Right renal cortex interstitium (tissue), 3 donors: ENCODE data around the gene F7. TPM values are rescaled to one million over a fixed set of nuclear protein-coding genes. Genes with fewer than 3 reads are reported as not detected.
"Not testable (repeated sequence)": the region's sequence is repeated elsewhere in the genome, so short reads cannot be mapped to it uniquely, and the experiment has no call there.

ENCODE experiments used
- DNase-seq, 3 donors: peaks; one replicate each; pipeline ENCODE4 v3.0.0-alpha.2; 2013; ENCODE audit warnings: low read depth in 3 of 3, low spot score in 2 of 3
- polyA plus RNA-seq, 3 donors: library from polyadenylated mRNA; unstranded; fragments of 120-200 nt; gene quantifications; one replicate each; pipeline ENCODE4 v1.2.1, GENCODE V29; 2013; ENCODE audit not compliant: insufficient read length in 3 of 3

The F7 gene
- polyA plus RNA-seq, 3 donors: 2.6 to 4.5 (median 3.2) TPM

DNA sequence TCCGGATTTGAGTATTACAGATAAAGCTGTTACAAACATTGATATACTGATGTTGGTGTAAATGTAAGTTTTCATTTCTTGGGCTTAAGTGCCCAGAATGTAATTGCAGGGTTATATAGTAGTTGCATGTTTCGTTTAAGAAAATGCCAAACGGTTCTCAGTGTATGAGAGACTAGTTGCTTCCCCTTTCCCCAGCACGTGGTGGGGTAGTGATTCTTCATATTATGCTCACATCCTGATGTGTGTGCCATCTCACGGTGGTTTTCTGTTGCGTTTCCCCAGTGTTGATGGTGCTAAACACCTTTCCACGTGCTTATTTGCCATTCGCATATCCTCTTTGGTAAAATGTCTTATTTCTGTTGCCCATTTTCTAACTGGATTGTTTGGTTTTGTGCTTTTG lies 34.7 kb upstream of the F7 start:
- no peak for DNase-seq

DNA sequence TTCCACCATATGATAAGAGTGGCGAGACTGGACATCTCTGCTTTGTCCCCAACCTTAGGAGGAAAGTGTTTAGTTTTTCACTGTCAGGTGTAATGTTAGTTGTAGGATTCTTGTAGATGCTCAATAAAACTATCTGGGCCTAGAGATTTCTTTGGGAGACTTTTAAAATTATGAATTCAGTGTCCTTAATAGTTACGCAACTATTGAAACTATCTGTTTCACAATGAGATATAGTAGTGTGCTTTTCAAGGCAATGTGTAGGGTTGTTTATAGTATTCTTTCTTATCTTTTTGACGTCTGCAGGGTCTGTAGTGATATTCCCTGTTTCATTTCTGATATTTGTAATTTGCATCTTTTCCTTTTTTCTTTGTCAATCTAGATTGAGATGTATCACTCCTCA lies 33.2 kb upstream of the F7 start:
- DNase-seq: no peak

DNA sequence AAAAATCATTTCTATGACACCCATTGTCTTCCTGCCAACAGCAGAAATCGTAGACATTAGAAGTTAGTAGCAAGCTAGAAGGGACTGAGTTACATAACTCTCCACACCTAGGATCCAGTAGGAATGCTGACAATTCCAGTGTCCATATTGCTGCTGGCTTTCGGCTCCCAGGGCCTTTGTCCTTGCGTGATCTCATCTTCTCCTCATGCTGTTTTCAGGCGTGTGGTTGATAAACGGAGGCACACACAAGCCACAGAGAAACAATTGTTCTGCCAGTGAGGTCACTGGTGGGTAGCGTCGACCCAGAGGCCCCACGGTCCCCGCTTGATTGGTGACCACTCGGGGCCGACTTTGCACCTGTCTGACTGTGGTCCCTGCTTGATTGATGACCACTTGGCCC lies 31.6 kb upstream of the F7 start:
- DNase-seq: no peak

DNA sequence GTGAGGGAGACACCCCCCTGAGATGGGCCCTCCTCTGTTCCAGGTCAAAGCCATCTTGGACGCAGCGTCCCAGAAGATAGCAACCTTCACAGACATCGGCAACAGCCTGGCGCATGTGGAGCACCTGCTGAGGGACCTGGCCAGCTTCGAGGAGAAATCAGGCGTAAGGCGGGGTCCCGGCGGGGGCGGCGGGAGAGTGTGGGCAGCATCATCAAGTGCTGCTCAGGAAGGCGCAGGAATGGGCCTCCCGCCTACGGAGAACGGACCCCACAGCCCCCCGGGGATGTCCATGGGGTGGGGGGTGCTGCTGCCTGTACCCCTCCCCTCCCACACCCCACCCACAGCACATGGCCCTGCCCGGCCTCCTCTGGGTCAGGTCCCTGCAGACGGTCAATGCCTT lies 31.2 kb upstream of the F7 start:
- no peak for DNase-seq

DNA sequence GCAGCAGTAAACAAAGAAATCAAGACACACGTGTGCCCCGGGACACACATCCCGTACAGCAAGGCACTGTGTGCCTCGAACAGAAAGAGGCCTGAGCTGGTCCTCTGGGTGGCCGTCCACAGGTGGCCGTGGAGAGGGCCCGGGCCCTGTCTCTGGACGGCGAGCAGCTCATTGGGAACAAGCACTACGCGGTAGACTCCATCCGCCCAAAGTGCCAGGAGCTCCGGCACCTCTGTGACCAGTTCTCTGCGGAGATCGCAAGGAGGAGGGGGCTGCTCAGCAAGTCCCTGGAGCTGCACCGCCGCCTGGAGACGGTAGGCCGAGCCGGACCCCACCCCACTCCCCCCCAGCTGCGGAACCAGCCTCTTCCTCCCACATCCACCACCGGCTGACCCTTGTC lies 30.7 kb upstream of the F7 start:
- no peak for DNase-seq

DNA sequence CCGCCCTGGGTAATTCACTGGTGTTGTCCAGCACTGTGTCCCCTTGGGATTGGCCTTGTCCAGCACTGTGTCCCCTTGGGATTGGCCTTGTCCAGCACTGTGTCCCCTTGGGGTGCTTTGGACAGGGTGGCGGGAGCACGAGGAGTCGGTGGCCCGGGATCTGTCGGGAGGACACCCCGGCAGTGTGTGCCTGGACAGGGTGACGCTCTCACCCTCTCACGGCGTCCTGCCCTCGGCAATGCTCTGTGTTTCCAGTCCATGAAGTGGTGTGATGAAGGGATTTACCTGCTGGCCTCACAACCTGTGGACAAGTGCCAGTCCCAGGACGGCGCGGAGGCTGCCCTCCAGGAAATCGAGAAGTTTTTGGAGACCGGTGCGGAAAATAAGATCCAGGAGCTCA lies 29.9 kb upstream of the F7 start:
- DNase-seq: no peak

DNA sequence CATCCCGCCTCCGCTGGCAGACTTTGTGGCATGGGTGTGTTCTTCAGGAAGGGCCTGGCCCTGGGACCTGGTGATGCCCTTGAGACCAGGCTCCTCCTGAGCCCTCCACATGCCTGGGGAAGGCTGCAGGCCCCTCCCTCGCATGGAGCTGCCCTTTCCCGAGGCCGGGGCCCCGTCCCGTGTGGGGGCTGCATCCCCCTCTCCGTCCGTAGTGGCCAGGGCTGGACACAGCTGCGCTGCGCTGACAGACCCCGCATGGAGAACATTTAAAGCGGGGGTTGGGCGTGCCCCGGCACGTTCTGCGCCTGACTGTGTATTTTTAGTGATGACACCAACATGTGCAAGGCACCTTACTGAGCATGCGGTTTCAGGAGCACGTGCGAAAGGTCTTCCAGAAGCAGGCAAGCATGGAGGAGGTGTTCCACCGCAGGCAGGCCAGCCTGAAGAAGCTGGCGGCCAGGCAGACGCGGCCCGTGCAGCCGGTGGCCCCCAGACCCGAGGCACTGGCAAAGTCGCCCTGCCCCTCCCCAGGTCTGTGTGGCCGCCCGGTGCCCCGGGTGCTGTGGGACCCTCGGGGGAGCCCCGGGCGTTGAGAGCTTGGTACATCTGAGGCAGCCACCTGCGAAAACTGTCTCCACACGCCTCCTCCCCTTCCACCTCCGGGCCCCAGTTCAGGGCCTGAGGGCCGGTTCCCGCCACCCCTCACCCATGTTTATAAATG lies 28.8 kb upstream of the F7 start:
- no peak for DNase-seq

DNA sequence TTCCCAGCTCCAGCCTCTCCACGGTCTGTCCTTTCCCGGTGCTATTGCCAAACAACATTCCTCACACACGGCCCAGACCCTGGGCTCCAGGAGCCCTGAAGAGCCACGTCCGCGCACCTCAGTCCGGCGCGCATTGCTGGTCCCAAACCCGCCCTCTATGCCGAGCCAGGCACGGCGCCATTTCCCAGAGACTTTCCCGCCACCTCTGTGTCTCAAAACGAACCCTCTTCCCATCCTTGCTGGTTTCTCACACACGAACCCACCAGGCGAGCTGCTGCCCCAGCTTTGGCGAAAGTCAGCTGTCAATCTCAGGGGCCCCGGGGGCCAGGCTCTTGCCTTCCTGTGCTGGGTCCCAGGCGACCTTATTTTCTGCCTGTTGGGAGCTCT lies 28.0 kb upstream of the F7 start:
- DNase-seq: no peak

DNA sequence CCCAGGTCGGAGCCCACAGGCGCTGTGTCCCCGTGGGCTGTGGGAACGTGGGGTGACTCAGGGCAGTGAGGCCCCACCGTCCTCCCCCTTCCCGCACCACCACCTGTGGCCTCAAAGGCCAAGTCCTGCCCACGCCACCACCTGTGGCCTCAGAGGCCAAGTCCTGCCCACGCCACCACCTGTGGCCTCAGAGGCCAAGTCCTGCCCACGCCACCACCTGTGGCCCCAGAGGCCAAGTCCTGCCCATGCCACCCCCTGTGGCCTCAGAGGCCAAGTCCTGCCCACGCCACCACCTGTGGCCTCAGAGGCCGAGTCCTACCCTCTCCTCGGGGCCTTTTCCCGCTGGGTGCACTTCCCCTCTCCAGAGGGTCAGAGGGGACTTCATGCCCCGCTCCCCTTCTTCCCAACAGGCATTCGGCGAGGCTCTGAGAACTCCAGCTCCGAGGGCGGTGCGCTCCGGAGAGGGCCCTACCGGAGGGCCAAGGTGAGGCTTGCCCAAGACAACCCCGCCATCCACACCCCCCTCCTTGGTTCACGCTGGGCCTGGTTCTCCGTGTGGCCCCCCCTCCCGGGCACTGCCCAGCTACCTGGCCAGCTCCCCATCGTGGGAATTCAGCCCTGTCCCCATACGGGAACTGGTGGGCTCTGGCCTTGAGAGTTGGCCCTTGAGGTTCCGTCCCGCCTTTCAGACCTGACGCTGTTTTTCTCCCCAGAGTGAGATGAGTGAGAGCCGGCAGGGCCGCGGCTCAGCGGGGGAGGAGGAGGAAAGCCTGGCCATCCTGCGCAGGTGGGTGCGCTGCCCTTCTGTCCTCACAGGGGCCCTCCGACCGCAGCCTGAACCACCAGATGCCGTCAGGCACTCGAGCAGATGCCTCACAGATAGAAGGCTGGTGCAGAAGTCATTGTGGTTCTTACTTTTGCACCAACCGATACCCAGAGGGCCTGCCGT lies 27.4 kb upstream of the F7 start:
- no peak for DNase-seq

DNA sequence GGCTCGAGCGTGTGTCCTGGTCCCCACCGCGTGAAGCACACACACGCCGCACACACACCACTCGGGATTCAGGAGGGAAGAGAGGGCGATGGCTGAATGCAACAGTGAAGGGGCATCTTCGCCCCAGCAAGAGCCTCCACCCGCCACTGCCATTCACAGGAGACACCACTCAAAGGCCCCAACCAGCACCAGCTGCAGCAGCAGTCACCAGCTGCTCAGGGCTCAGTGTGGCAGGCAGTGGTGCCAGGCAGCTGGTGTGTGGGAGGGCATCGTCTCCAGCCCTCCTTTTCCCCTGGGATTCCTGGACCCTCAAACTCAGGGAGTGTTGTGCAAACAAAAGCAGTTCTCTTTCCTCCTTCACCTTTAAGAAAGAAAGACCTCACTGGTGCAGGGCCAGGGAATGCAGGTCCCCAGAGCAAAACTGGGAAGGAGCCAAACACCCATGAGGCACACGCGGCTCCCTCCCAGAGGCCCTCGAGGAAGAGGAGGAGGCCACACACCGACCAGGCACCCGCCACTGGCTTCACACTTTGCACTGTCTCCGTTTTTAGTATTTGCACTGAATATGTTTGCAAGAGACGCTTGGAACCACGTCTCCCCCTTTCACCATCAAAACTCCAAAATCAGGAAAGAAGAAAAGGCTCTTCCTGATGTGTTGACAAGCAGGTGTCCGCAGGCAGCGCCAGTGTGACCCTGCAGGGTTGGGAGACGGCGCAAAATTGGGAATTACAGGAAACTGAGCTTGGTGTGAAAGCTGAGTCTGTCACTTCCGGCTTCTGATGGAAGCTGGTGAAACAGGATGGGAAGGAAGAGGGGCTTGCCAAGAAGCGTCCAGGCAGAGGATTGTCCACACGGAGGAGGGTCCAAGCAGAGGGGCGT lies 26.4 kb upstream of the F7 start:
- no peak for DNase-seq

DNA sequence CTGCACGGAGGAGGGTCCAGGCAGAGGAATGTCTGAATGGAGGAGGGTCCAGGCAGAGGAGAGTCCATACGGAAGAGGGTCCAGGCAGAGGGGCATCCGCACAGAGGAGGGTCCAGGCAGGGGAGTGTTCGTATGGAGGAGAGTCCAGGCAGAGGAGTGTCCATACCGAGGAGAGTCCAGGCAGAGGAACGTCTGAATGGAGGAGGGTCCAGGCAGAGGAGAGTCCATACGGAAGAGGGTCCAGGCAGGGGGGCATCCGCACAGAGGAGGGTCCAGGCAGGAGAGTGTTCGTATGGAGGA lies 25.9 kb upstream of the F7 start:
- not testable (repeated sequence) for DNase-seq

DNA sequence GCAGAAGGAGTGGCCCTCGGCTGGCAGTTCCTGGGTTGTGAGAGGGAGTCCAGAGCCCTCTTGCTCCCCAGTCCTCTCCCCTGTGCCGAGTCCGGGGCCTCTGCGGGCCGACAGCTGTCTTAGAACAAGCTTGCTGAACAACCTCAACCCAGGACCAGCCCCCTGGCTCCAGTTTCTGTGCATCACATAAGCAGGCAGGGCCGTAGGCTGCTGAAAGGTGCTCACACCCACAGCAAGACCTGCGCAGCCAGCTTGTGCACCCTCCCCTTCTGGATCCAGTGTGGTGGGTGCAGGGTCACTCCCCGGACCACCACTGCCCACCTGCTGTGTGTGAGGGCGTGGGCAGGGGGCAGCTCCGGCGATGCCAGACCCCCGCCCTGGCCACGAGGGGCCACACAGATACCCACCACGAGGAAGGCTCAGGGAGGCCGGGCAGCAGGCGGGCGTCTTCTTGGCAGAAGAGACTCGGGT lies 25.2 kb upstream of the F7 start:
- DNase-seq: no peak

DNA sequence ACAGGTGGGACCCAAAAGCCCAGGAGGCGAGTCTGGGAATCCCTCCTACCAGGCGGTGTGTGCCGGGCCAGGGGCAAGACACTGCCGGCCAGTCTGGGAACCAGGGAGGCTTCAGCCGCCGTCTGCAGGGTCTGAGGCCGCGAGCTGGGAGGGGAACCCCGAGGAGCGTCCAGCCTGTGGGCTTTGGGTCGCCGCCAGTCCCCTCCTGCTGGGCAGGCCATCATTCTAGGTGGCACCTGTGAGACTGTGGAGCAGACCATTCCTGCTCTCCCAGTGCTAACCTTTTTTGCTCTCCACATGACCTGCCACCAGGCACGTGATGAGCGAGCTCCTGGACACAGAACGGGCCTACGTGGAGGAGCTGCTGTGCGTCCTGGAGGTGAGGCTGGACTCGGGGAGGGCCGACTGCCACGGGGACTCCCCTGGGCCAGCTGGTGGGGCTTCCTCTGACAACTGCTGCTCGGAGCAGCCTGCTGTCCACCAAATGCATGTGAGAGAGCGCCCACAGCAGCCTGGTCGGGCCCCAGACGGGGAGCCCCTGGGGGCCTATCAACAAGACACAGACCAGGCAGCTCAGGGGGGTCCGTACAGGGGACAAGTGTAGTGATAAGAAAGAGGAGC lies 24.6 kb upstream of the F7 start:
- DNase-seq: no peak

DNA sequence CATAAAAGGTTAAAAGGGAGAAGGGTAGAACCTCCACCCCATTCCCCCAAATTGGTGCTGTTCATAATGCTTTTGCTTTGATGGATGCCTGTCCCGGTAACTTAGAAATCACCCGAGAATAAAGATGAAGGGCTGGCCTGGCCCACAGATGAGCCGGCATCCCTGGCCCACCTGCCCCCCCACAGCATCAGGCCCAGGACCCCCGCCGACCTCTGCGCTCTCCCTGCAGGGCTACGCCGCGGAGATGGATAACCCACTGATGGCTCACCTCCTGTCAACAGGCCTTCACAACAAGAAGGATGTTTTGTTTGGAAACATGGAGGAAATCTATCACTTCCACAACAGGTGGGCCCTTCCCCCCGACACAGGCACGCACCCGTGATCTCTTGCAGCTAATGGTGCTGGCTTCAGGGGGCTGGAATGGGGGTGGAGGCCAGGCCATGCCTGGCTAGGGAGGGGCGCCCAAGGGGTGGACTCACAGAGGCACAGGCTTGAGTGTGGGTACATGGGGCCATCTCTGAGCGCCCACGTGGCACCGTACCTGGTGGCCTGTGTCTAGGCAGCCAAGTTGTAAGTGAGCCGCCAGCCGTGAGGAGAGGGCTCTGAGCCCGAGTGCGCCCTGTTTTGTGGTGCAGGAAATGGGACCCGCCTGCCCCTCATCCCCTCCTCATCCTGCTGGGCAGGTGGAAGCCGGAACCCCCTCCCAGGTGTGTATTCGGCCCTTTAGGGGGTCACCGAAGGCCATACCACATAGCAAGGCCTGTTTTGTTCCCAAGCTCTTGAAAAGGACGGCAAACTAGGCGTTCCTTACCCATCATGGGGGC lies 23.2 kb upstream of the F7 start:
- no peak for DNase-seq

DNA sequence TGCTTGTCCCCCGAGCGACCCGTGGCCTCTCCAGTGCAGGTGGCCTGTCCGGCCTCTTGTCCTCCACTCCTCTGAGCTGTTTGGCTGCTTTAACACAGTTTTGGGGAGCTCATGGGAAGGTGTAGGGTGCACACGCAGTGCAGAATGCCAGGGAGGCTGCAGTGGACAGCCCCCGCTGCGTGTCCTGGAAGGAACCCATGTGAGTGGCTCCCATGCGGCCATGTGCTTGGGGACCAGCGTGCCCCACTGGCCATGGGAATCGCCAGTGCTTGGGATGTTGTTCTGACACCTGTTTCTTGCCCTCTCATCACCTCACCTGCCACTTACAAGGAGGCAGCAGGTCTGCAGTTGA lies 22.6 kb upstream of the F7 start:
- DNase-seq: no peak

DNA sequence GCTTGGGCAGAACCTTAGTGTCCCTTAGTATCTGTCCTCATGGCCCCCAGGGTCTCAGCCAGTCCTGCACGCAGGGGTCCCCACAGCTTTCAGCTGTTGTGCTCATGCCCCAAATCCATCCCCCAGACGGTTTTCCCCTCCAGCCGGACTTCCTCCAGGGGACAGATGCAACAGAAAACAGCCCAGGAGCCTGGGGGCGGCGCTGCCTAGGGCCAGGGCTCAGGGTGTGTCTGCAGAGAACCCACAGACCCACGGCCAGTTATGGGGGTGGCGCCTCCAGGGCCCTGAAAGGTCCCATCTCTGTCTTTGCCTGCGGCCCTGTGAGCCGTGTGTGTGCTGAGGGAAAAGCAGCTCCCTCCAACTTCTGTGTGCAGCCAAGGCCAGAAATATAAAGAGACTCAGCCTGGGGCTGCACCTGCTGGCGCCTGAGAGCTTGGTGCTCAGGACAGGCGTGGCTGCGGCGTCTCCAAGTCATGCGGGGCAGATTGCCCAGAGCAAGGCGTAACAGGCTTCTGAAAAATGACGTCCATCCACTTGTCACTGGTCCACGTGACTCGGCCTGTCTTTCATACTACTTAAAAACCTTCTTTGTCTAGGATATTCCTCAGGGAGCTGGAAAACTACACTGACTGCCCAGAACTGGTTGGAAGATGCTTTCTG lies 22.1 kb upstream of the F7 start:
- DNase-seq: no peak

DNA sequence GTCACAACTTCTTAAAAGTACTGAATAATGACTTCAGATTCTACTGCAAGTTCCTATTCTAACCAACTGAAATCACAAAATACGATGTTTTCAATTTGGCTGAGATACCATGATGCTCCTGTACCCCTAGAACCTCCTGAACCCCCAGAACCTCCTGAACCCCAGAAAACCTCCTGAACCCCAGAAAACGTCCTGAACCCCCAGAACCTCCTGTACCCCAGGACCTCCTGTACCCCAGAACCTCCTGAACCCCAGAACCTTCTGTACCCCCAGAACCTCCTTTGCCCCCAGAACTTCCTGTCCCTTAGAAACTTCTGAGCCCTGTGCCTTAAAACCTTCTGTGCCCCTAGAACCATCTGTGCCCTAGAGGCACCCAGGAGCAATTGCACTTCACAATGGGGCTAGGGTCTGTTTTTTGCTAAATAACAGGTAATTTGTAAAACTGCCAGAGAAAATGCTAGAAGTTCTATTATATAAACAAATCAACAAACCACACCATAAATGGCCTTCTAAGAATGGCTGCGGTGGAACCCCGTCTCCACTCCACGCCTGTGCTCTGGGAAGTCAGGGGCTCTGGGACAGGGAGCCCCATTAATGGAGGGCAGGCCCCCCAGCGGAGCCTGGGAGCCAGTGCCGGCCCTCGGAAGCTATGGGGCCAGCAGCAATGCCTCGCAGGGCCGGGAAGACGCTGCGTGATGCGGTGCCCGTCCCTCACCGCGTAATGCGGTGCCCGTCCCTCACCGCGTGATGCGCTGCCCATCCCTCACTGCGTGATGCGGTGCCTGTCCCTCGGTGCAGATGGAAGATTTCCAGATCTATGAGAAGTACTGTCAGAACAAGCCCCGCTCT lies 21.3 kb upstream of the F7 start:
- no peak for DNase-seq

DNA sequence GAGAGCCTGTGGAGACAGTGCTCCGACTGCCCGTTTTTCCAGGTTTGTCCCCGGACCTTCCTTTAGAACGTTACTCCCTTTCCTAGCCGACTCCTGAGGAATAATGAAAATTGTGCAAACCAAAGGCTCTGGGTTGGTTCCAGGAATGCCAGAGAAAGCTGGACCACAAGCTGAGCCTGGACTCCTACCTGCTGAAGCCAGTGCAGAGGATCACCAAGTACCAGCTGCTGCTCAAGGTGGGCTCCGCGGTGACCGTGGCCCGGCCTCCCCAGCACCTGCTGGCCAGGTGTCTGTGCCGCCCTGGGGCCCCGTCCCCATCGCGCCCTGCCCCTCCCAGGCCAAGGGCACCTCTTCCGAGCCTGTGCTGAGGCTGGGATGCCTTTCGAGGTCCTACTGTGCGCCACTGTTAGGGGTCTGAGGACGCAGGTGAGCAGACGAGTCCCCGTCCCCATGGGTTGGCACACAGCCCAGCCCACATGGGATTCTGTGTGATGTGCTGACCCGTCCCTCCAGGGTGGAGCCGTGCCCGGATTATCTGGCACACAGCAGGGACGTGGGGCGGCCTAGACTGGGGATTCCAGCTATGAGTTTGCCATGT lies 20.5 kb upstream of the F7 start:
- DNase-seq: no peak
